ENCODE data around the gene CLIP2. TPM values are rescaled to one million over a fixed set of nuclear protein-coding genes. Genes with fewer than 3 reads are reported as not detected.

The CLIP2 gene
- total and polyA plus RNA-seq, 2 of the 4 experiments (the other 2 are of a cell fraction): 18.1 to 20.7 TPM

- Histone ChIP-seq H3K79me1 (ENCODE audit: low read depth in 1 of 2, low read length in 2 of 2) (peaks cover 6 to 14% of the 10 kb centered on the region in 2 experiments; a peak in 3 of 4 replicates), H3K4me2 (ENCODE audit: low read depth, low read length) (no peak overlapping the region), H4K8ac (ENCODE audit: low read depth in 2 of 2, low read length in 2 of 2) (no peak overlapping the region), H3K27me3 (ENCODE audit: control insufficient read depth, insufficient read depth, low read length) (no peaks in the 10 kb centered on the region), H4K91ac (ENCODE audit: insufficient read depth, low read depth, low read length) (no peak overlapping the region), H2BK20ac (ENCODE audit: low read depth, low read length) (0 out of 2 replicates have a peak overlapping the region, but pooled peaks have one; percentile 16), H3K9ac (ENCODE audit: low read depth, low read length) (no peak overlapping the region), H3K4ac (ENCODE audit: low read depth, low read length) (peak overlapping the region; percentile 7; the same call in 1 of the 2 replicates), H3K56ac (ENCODE audit: extremely low read depth, insufficient read depth, low read length) (no peak overlapping the region), H4K5ac (ENCODE audit: low read depth, low read length) (no peak overlapping the region), H3K4me3 (ENCODE audit: insufficient read depth, low read depth, low read length) (no peak overlapping the region), H3K14ac (replicated peaks; ENCODE audit: low read depth, low read length) (no peak overlapping the region), H2AK9ac (replicated peaks; ENCODE audit: low read depth, low read length, poor library complexity) (no peak overlapping the region), H3K9me3 (ENCODE audit: control insufficient read depth, insufficient read depth, low read length) (no peaks in the 10 kb centered on the region), H2BK5ac (ENCODE audit: low read depth, low read length, poor library complexity, severe bottlenecking) (no peak overlapping the region), H2BK120ac (ENCODE audit: low read depth, low read length) (peak overlapping the region; percentile 92), H3K27ac (ENCODE audit: insufficient read depth, low read length) (no peak overlapping the region), H3K4me1 (ENCODE audit: control insufficient read depth, insufficient read depth, low read length) (peaks cover 14% of the 10 kb centered on the region), H3K18ac (ENCODE audit: low read depth, low read length) (no peak overlapping the region), H3K36me3 (ENCODE audit: control insufficient read depth, insufficient read depth, low read length) (no peaks in the 10 kb centered on the region), H3K23ac (ENCODE audit: low read depth, low read length) (no peak overlapping the region), H2AFZ (replicated peaks; ENCODE audit: low read length, poor library complexity) (no peak overlapping the region), H4K20me1 (ENCODE audit: insufficient read depth, low read length) (no peaks in the 10 kb centered on the region), H2BK15ac (ENCODE audit: low read depth, low read length) (0 out of 3 replicates have a peak overlapping the region, but pooled peaks have one; percentile 41), H3K9me1 (ENCODE audit: insufficient read depth, low read length) (peaks cover 17% of the 10 kb centered on the region), H2AK5ac (ENCODE audit: low read depth, low read length) (peak overlapping the region; percentile 68)
- dilution Hi-C loops (cut with HindIII; ENCODE audit: low sequenced_read_pairs, unreplicated experiment): no loop called here
- no peak for ATAC-seq (ENCODE audit: low read depth)
- intact Hi-C loops (cut with micrococcal nuclease): no loop called here
- DNase-seq: no peak
- BruUV-seq (replicated peaks): no TSS peak
- WGBS, 2 experiments (ENCODE audit: extremely low coverage in 2 of 2, insufficient read length in 1 of 2): 80% methylated on average over 1 of the region's 4 CpGs; no CpG with 5 or more reads in 1 of the 2 experiments
- ChIA-PET POLR2A (ENCODE audit: unreplicated experiment) (no interaction called here), CTCF (interaction anchor here (0.7 kb wide), 1 partner anchor 12 kb away, joined by 4 read pairs; no protein-coding TSS in a partner anchor)
- TF ChIP-seq MAZ (IDR thresholded peaks at IDR 0.05; ENCODE audit: borderline replicate concordance, low read depth, low read length) (no peak), CTCF (conservative IDR thresholded peaks at IDR 0.05; ENCODE audit: low read depth, low read length) (no peak), FOS (IDR thresholded peaks at IDR 0.05; ENCODE audit: low read depth, low read length) (no peak), BHLHE40 (IDR thresholded peaks at IDR 0.05; ENCODE audit: low read depth, low read length) (no peak), MAFK (IDR thresholded peaks at IDR 0.05; ENCODE audit: low read depth, low read length) (no peak), RFX5 (IDR thresholded peaks at IDR 0.05; ENCODE audit: low read depth, low read length) (no peak), MXI1 (IDR thresholded peaks at IDR 0.05; ENCODE audit: borderline replicate concordance, low read depth, low read length) (no peak)
- in situ Hi-C loops (cut with MboI; ENCODE audit: low sequenced_read_pairs): no loop called here
Measured at GRCh38 chr7:74277636-74278035, 11.6 kb upstream of the CLIP2 start.
